Type B pancreatic cell (in vitro differentiated cells): Measurements from ENCODE around the gene DDX4. TPM values are rescaled to one million over a fixed set of nuclear protein-coding genes. Genes with fewer than 3 reads are reported as not detected.

Source experiments
- DNase-seq: peaks from one replicate; pipeline ENCODE4 v3.0.0; 2021; ENCODE audit warnings: mixed read lengths; ENCODE audit not compliant: unreplicated experiment; ENCODE audit errors: extremely low spot score
- H3K27ac Mint-ChIP-seq: 2 replicates; pipeline ENCODE4 v1.8.0; 2021; ENCODE audit warnings: mild to moderate bottlenecking, mixed read lengths
- H3K27me3 Mint-ChIP-seq: 2 replicates; pipeline ENCODE4 v1.8.0; 2021; ENCODE audit warnings: mixed read lengths
- H3K36me3 Mint-ChIP-seq: 2 replicates; pipeline ENCODE4 v1.8.0; 2021; ENCODE audit warnings: mixed read lengths
- H3K4me1 Mint-ChIP-seq: one replicate; pipeline ENCODE4 v1.8.0; 2021; ENCODE audit warnings: mixed read lengths; ENCODE audit not compliant: unreplicated experiment
- H3K4me3 Mint-ChIP-seq: 2 replicates; pipeline ENCODE4 v1.8.0; 2021; ENCODE audit warnings: mild to moderate bottlenecking, mixed read lengths
- H3K9me3 Mint-ChIP-seq: 2 replicates; pipeline ENCODE4 v1.8.0; 2021; ENCODE audit warnings: mixed read lengths
- CTCF ChIP-seq: fragments of 200-600 bp; sonication (generic); conservative IDR thresholded peaks from 2 replicates; pipeline ENCODE4 v1.5.0; 2021; ENCODE audit warnings: antibody characterized with exemption, mild to moderate bottlenecking
- total RNA-seq: library from RNA; stranded (reverse); gene quantifications from 2 replicates; pipeline ENCODE4 v1.2.1, GENCODE V29; 2021; ENCODE audit warnings: low replicate concordance

The DDX4 gene
- total RNA-seq, 1 donor from 2014 or later: not detected

- Mint-ChIP-seq H3K4me3 (no peak overlapping the region), H3K27me3 (peaks cover 4% of the 10 kb centered on the region), H3K27ac (no peak overlapping the region), H3K9me3 (no peaks in the 10 kb centered on the region), H3K36me3 (no peaks in the 10 kb centered on the region), H3K4me1 (no peaks in the 10 kb centered on the region)
- TF ChIP-seq CTCF: no peak
- DNase-seq: no peak
Observed at GRCh38 chr5:55855509-55855908, 117.6 kb downstream of the DDX4 start.

GRCh38 chr5:55856516-55857246 lies 118.8 kb downstream of the DDX4 start:
- no peak overlapping the region for H3K4me3 Mint-ChIP-seq
- DNase-seq: no peak
- H3K36me3 Mint-ChIP-seq: no peaks in the 10 kb centered on the region
- no peaks in the 10 kb centered on the region for H3K4me1 Mint-ChIP-seq
- TF ChIP-seq CTCF: no peak
- peaks cover 4% of the 10 kb centered on the region for H3K27me3 Mint-ChIP-seq
- no peak overlapping the region for H3K27ac Mint-ChIP-seq
- no peaks in the 10 kb centered on the region for H3K9me3 Mint-ChIP-seq

DNA sequence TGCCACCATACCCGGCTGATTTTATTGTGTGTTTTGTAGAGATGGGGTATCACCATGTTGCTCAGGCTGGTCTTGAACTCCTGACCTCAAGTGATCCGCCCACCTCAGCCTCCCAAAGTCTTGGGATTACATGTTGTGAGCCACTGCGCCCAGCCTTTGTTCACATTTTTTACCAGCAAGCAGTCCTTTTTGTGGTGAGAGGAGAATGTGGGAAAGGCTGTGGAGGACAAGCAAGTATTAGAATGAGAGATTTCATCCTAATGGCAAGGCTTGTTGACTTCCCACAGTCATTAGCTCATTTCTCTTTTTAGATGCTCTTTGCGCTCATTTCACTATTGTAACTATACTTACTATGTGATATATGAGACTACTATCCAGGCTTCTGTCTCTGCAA lies 119.4 kb downstream of the DDX4 start:
- peaks cover 4% of the 10 kb centered on the region for H3K27me3 Mint-ChIP-seq

DNA sequence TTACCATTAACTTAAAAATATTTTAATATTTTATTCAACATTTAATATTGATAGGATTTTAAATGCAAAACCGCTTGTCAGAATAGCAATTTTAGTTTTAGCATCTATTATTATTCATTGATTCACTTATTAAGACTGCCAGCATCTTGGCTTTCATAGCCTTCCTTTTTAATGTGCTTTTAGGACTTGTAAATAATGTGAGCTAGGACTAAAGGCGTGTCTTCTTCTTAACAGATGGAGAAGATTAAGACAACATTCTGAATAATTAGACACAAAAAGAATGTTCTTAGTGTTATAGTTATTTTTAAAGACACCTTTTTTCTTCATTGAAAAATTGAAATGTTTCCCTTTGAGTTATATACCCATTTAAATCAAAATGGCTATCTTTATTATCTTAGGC lies 120.2 kb downstream of the DDX4 start:
- peaks cover 4% of the 10 kb centered on the region for H3K27me3 Mint-ChIP-seq
- H3K4me3 Mint-ChIP-seq: no peak overlapping the region
- no peaks in the 10 kb centered on the region for H3K9me3 Mint-ChIP-seq
- no peaks in the 10 kb centered on the region for H3K36me3 Mint-ChIP-seq
- no peak for TF ChIP-seq CTCF
- DNase-seq: no peak
- H3K27ac Mint-ChIP-seq: no peak overlapping the region
- no peaks in the 10 kb centered on the region for H3K4me1 Mint-ChIP-seq

More for the DNA sequence above, 119.4 kb downstream of the DDX4 start:
- no peak for DNase-seq
- Mint-ChIP-seq H3K36me3 (no peaks in the 10 kb centered on the region), H3K4me1 (no peaks in the 10 kb centered on the region), H3K4me3 (no peak overlapping the region), H3K27ac (no peak overlapping the region), H3K9me3 (no peaks in the 10 kb centered on the region)
- no peak for TF ChIP-seq CTCF

DNA sequence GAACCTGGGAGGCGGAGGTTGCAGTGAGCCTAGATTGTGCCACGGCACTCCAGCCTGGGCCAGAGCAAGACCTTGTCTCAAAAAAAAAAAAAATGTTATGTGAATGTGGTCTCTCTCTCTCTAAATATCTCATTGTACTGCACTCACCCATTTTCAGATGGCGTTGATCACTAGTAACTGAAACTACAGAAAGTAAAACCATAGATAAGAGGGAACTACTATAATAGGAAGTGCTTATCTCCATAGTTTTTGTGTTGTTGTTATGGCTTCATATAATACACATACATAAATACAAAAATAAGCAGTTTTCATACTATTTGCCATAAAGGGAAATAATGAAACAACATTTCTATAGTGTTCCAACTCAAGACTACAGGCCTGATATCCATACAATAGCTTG lies 122.4 kb downstream of the DDX4 start:
- Mint-ChIP-seq H3K27me3 (peaks cover 4% of the 10 kb centered on the region), H3K27ac (no peak overlapping the region), H3K36me3 (no peaks in the 10 kb centered on the region), H3K4me3 (no peak overlapping the region), H3K9me3 (no peaks in the 10 kb centered on the region), H3K4me1 (no peaks in the 10 kb centered on the region)
- no peak for TF ChIP-seq CTCF
- no peak for DNase-seq
